HG03439 (cell line): ENCODE measurements around the gene UNC5B.

Experiments
- ATAC-seq: cut with Tn5 transposase; IDR thresholded peaks from one replicate; pipeline ENCODE4 v1.9.1; 2021; ENCODE audit warnings: mild to moderate bottlenecking, moderate library complexity; ENCODE audit not compliant: unreplicated experiment

The UNC5B gene

GRCh38 chr10:71251319-71251718, 38.9 kb downstream of the UNC5B start:
- no peak for ATAC-seq

GRCh38 chr10:71252220-71252619, 39.9 kb downstream of the UNC5B start:
- no peak for ATAC-seq

GRCh38 chr10:71253981-71254818, 41.8 kb downstream of the UNC5B start:
- no peak for ATAC-seq

GRCh38 chr10:71254834-71255549, 42.6 kb downstream of the UNC5B start:
- no peak for ATAC-seq

- no peak for ATAC-seq
Measured at GRCh38 chr10:71255550-71255807, 43.1 kb downstream of the UNC5B start.

GRCh38 chr10:71255808-71256660, 43.7 kb downstream of the UNC5B start:
- ATAC-seq = no peak

GRCh38 chr10:71256661-71257318, 44.4 kb downstream of the UNC5B start:
- ATAC-seq = no peak

GRCh38 chr10:71257319-71257997, 45.1 kb downstream of the UNC5B start:
- no peak for ATAC-seq

- no peak for ATAC-seq
Measured at GRCh38 chr10:71258046-71258445, 45.7 kb downstream of the UNC5B start.

GRCh38 chr10:71258446-71259145, 46.2 kb downstream of the UNC5B start:
- ATAC-seq = no peak

- ATAC-seq = no peak
Measured at GRCh38 chr10:71259282-71259681, 46.9 kb downstream of the UNC5B start.

- ATAC-seq = no peak
Measured at GRCh38 chr10:71259815-71260501, 47.6 kb downstream of the UNC5B start.

GRCh38 chr10:71260622-71261325, 48.4 kb downstream of the UNC5B start:
- no peak for ATAC-seq

- no peak for ATAC-seq
Measured at GRCh38 chr10:71262027-71262426, 49.7 kb downstream of the UNC5B start.

- ATAC-seq = no peak
Measured at GRCh38 chr10:71262817-71263216, 50.4 kb downstream of the UNC5B start.

- no peak for ATAC-seq
Measured at GRCh38 chr10:71263376-71263775, 51.0 kb downstream of the UNC5B start.

- no peak for ATAC-seq
Measured at GRCh38 chr10:71264345-71265200, 52.2 kb downstream of the UNC5B start.

- no peak for ATAC-seq
Measured at GRCh38 chr10:71265201-71265575, 52.8 kb downstream of the UNC5B start.
